Nucleus accumbens (tissue), 56 donors: Measurements from ENCODE around the gene FAM47E.
"Not testable (repeated sequence)": the region's sequence is repeated elsewhere in the genome, so short reads cannot be mapped to it uniquely, and the experiment has no call there.

Experiments
- DNase-seq, 56 donors: peaks; one replicate each; lab custom pipeline; 2025; lab: John Stamatoyannopoulos, UW

Gene FAM47E

DNA sequence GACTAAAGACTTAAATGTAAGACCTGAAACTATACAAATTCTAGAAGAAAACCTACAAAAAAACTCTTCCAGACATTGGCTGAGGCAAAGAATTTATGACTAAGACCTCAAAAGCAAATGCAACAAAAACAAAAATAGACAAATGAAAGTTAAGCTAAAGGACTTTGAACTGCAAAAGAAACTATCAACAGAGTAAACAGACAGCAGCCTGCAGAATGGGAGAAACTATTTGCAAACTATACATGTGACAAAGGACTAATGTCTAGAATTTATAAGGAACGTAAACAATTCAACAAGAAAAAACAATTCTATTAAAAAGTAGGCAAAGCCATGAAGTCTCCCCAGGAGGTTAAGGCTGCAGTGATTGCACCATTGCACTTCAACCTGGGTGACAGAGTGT, 9.1 kb downstream of the FAM47E start:
- DNase-seq, result no peak

GRCh38 chr4:76265631-76266218, 14.2 kb downstream of the FAM47E start:
- no peak for DNase-seq

DNA sequence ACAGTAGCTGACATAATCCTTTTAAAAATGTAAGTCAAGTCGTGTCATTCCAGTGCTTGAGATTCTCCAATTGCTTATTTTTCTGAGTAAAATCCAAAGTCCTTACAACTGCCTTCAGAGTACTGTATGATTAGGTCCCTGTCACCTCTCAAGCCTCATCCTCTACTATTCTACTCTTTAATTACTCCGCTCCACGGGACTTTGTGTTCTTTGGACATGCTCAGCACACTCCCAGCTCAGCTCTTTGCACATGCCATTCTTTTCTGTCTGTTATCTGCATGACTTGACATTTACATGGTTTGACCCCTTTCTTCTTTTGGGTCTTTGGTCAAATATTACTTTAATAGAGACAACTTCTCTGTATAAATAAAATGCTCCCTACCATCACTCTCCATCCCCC, 15.1 kb downstream of the FAM47E start:
- no peak for DNase-seq

GRCh38 chr4:76267811-76268210, 16.3 kb downstream of the FAM47E start:
- no peak for DNase-seq

- no peak for DNase-seq
These were observed 19.0 kb downstream of the FAM47E start for GRCh38 chr4:76270244-76271175.

DNA sequence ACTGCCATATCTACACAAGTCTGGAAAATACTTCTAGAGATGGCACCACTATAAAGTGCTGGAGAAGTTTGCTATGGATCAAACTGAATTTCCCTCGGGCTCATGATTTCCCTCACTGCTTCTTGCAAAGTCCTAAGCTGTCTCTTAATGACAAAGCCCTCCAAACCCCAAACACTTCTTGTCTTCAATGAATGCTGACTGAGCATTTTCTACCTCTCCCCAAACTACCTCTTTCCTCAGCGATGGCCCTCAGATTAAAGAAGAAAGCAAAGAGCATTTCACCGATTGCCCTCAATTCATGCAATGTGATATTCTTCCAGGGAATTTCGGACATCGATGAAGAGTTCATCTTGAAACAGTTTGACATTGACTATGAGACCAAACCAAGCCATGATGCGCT, 19.7 kb downstream of the FAM47E start:
- DNase-seq, result no peak

GRCh38 chr4:76272073-76272472, 20.6 kb downstream of the FAM47E start:
- DNase-seq, result no peak

DNA sequence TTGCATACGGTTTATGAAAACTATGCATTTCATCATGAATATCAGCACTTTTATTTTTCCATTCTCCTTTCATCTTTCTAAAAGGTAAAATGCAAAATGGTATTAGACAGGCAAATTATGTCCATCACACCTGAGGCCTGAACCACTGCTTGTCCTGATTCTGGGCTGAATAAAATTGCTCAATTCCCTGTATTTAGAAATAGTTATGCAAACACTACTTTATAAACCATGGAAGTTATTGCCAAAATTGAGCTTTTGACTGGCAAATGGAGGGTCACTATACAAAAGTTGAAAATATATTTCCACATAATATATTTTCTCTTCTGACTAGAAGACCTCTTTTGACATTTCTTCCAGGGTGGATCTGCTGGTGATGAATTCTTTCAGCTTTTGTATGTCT, 21.1 kb downstream of the FAM47E start:
- DNase-seq, result no peak

- DNase-seq, result no peak
These were observed 21.5 kb downstream of the FAM47E start for GRCh38 chr4:76272999-76273398.

DNA sequence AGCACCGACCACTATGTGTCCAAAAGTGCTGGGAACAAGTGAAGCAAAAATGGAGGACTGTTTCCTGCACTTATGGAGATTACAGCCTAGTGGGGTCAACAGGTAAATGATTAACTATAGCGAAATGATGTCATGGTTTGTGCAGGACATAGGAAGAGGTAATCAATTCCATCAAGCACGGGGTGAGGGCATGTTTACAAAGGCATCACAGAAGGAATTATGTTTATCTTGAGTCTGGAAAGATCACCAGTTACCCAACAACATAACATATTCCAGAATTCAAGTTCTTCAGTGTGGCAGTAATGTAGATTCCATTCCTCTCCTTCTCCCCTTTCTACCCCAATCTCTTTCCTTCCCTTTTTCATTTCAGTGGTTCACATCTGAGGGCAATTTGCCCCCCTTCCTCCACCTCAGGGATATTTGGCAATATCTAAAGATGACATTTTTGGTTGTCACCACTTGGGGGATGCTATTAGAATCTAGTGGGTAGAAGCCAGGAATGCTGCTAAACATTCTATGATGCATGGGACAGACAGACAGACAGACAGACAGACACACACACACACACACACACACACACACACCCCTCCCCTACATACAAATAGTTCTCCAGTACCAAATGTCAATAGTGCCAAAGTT, 24.1 kb downstream of the FAM47E start:
- no peak for DNase-seq

GRCh38 chr4:76276813-76277212, 25.3 kb downstream of the FAM47E start:
- no peak for DNase-seq

GRCh38 chr4:76277667-76278066, 26.1 kb downstream of the FAM47E start:
- no peak for DNase-seq

DNA sequence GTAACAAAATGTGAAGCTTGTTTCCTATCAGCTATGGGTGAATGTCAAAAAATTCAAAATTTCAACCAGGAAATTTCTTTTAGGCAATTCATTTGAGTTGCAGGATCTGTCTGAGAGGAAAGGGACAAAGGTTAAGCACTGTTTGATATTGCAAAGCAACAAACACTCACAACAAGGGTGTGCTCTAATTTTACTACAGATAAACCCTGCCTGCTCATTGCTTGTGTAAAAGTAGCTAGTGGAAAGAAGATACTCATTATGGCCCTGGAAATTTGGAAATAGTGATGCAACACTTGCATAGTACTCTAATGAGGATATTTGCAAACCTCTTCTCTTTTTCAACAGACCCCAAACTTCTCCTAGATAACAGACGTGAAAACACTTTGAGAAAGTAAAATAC, 27.1 kb downstream of the FAM47E start:
- DNase-seq, result no peak

- peak in 1 of 56 donors; percentile 8 for DNase-seq
These were observed 27.9 kb downstream of the FAM47E start for GRCh38 chr4:76279462-76279861.

DNA sequence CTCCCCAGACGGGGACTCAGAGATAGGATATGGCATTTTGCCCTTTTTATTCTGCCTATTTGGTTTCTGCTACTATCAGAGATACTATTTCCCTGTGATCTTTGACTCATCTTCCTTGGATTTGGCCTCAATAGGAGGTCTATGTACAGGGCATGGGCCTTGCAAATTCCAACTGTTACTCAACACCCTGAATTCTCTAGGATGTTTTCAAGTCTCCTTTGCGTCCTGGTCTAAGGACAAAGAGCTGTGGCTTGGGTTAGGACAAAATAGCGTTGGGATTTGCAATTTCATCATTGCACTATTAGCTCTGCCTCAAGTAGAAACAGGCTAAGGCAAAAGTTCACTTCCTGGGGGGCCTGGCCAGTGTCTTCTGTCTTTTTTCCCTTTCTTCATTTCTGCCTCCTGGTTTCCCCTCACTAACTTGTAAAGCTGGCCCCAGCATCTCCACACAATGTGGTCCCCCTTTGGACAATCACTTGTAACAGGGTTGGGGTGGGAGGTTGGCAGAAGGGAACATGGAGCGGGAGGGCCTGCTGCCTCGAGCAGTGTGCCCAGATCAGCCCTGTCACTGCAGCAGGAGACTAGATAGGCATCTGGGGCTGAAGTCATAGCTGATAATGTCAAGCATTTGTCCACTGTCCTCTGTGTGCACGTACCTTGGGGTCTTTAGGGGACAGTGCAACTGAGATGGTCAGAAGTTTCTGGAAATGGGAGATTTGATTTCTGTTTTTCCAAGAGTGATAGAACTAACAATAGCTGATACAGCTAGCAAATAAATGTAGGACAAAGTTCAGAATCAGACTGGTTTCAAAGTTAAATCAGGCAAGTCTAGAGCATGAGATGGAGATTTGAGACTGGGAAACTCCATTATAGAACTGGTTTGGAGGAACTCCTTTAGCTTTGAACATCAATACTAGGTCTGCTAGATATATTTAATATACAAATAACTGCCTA, 29.2 kb downstream of the FAM47E start:
- no peak for DNase-seq

GRCh38 chr4:76281594-76281993, 30.1 kb downstream of the FAM47E start:
- DNase-seq, result not testable (repeated sequence)

- DNase-seq, result no peak
These were observed 31.6 kb downstream of the FAM47E start for GRCh38 chr4:76282941-76283689.

GRCh38 chr4:76283900-76284299, 32.4 kb downstream of the FAM47E start:
- no peak for DNase-seq

DNA sequence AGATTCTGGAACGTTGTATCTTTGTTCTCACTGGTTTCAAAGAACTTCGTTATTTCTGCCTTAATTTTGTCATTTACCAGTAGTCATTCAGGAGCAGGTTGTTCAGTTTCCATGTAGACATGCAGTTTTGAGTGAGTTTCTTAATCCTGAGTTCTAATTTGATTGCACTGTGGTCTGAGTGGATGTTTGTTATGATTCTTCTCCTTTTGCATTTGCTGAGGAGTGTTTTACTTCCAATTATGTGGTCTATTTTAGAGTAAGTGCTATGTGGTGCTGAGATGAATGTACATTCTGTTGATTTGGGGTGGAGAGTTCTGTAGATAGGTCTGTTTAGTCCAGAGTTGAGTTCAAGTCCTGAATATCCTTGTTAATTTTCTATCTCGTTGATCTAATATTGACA, 36.3 kb downstream of the FAM47E start:
- DNase-seq, result not testable (repeated sequence)

- no peak for DNase-seq
These were observed 41.2 kb downstream of the FAM47E start for GRCh38 chr4:76292730-76293129.
